Retinal pigment epithelial cell (primary cell): ENCODE measurements around the gene NOX5.

Experiments used
- DNase-seq: peaks from one replicate; pipeline ENCODE4 v3.0.0-alpha.2; 2010; ENCODE audit warnings: low read depth
- H3K4me3 ChIP-seq: 2 replicates; pipeline ENCODE4 v1.5.1; 2011; ENCODE audit warnings: mild to moderate bottlenecking, low read length, control low read depth, moderate library complexity
- CTCF ChIP-seq: conservative IDR thresholded peaks from 2 replicates; pipeline ENCODE4 v1.5.1; 2011; ENCODE audit warnings: low read depth, low read length, control low read depth, inconsistent platforms

The NOX5 gene

DNA sequence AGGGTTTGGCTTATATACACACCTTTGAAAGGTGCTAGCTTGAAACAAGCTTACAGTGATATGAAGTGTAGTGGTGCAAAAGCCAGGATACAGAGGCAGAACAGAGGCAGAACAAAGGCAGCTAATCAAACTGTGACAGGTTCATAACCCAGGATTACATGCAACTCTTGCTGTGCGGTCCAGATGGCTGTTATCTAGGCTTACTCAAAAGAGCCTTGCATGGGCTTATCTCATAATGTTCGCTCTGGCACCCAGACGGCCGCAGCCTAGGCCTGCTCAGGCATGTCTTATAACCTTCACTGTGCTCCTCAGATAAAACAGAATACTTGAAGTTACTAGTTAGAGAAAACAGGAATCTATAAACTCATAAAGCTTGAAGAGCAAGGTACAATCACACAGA is 22.8 kb upstream of the NOX5 start:
- no peak for TF ChIP-seq CTCF
- DNase-seq: peak; percentile 36
- no peak overlapping the region for H3K4me3 ChIP-seq

DNA sequence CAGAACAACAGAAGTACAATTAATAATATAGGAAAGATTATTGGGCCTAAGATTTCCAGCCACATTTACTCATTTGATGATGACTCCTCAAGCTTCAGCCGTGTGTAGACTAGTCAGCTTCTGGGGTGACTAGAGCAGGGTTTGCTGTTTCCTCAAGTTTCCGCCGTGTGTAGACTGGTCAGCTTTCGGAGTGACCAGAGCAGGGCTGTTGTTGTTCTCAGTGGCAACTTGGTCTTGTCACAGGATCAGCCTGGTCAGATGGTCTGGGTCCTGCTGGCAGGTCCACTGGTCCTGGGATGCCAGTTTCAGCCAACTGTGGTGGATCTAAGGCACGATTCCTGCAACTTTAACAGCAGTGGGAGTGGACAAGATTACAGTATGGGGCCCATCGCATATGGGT is 21.8 kb upstream of the NOX5 start:
- no peak for TF ChIP-seq CTCF
- H3K4me3 ChIP-seq: no peak overlapping the region
- no peak for DNase-seq

DNA sequence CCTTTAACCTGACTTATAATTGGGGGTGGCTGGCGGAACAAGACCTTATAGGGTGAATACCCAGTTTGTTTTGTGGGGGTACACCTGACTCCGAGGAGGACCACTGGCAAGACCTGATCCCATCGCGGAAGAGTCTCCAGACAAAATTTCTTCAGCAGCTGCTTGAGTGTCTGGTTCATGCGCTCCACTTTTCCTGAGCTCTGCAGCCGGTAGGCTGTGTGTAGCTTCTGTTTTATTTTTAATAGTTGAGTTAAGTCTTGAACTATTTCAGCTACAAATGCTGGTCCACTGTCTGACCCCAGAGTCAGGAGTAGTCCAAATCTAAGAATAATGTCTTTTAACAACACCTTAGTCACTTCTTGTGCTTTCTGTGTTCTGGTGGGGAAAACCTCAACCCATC is 21.2 kb upstream of the NOX5 start:
- no peak for TF ChIP-seq CTCF
- DNase-seq: no peak
- H3K4me3 ChIP-seq: no peak overlapping the region

- DNase-seq: peak; percentile 11
- no peak overlapping the region for H3K4me3 ChIP-seq
- TF ChIP-seq CTCF: no peak
These were observed 20.3 kb upstream of the NOX5 start for GRCh38 chr15:68994149-68994548.

DNA sequence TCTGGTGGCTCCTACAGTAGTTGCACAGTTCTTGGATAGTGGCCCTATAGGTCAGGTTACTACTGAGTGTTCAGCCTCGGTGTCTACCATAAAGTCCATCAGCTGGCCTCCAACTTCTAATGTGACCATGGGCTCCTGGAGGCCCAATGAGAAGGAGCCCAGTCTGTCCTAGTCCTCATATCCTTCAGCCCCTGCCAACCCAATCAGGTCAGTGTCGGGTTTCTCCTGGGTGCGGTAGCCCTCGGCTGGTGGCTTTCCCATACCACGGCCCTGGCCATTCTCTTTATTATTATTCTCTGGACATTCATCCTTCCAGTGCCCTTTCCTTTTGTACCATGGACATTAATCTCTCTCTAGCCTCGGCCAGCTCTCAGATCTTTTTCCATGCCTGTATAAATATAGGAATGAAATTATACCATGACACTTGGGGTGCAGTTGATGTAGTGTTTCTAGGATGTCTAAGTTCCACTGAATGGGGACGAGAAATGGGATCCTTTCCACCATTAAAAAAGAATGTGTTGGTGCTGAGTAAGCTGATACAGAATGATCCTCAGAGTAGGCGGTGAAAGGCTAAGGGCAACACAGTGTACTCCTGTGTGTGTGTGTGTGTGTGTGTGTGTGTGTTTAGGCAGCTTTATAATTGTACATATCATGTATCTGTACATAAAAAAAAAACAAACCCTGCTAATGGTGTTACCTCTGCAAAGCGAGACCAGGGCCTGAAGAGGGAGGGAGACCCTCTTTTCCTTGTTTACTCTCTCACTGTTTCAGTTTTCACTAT is 19.3 kb upstream of the NOX5 start:
- TF ChIP-seq CTCF: no peak
- DNase-seq: no peak
- no peak overlapping the region for H3K4me3 ChIP-seq

DNA sequence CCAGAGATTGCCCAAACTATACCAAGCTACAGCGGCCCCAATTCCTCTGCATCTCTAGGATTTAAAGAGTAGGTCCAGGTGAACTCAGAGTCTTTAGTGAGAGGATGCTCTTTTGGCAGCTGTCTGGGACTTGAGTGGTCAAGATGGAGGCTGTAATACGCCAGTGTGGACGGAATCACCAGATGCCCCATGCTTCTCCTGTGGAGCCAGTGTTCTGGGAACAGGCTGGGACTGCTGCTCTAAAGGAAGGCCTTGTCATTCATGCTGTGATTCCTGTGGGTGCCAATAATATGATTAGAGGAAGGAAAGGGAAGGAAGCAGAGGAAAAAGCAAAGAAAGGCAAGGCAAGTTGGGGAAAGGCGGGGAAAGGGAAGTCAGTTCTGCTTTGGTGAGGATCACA is 17.4 kb upstream of the NOX5 start:
- no peak for TF ChIP-seq CTCF
- H3K4me3 ChIP-seq: no peak overlapping the region
- DNase-seq: no peak
